Loucy (cell line): Measurements from ENCODE around the gene WTAP.

ENCODE experiments used
- H2AFZ ChIP-seq: fragments of 200-600 bp; sonication (generic); 2 replicates; pipeline ENCODE4 v1.6.0; 2016; ENCODE audit warnings: antibody characterized with exemption, mild to moderate bottlenecking, low read length, moderate library complexity
- H3F3A ChIP-seq: fragments of 200-600 bp; 2 replicates; pipeline ENCODE4 v1.6.0; 2016; ENCODE audit warnings: antibody characterized with exemption, low read depth, mild to moderate bottlenecking
- H3K27me3 ChIP-seq: fragments of 200-600 bp; sonication (generic); 2 replicates; pipeline ENCODE4 v1.6.1; 2014; ENCODE audit warnings: low read length, mild to moderate bottlenecking; ENCODE audit not compliant: insufficient read depth, poor library complexity, severe bottlenecking
- H3K36me3 ChIP-seq: fragments of 200-600 bp; sonication (generic); 2 replicates; pipeline ENCODE4 v1.6.1; 2016; ENCODE audit warnings: low read length; ENCODE audit not compliant: insufficient read depth
- H3K4me1 ChIP-seq: fragments of 200-600 bp; sonication (generic); 2 replicates; pipeline ENCODE4 v1.5.1; 2014; ENCODE audit warnings: low read length, mild to moderate bottlenecking; ENCODE audit not compliant: insufficient read depth, poor library complexity, severe bottlenecking
- H3K4me2 ChIP-seq: fragments of 200-600 bp; sonication (generic); 2 replicates; pipeline ENCODE4 v1.6.0; 2014; ENCODE audit warnings: antibody characterized with exemption, low read length, low read depth, mild to moderate bottlenecking; ENCODE audit not compliant: poor library complexity, severe bottlenecking
- H3K4me3 ChIP-seq: fragments of 200-600 bp; sonication (generic); 2 replicates; pipeline ENCODE4 v1.5.1; 2014; ENCODE audit warnings: low read length, mild to moderate bottlenecking, mixed read lengths; ENCODE audit not compliant: poor library complexity, severe bottlenecking
- H3K79me2 ChIP-seq: fragments of 200-600 bp; sonication (generic); 2 replicates; pipeline ENCODE4 v1.6.1; 2014; ENCODE audit warnings: low read length; ENCODE audit not compliant: insufficient read depth
- H3K9ac ChIP-seq: fragments of 200-600 bp; sonication (generic); 2 replicates; pipeline ENCODE4 v1.6.0; 2014; ENCODE audit warnings: mild to moderate bottlenecking, low read depth, low read length, moderate library complexity; ENCODE audit not compliant: poor library complexity, severe bottlenecking
- H3K9me2 ChIP-seq: fragments of 200-600 bp; sonication (generic); replicated peaks from 2 replicates; pipeline ENCODE4 v1.6.1; 2016; ENCODE audit warnings: low read depth, low read length, mixed read lengths
- H3K9me3 ChIP-seq: fragments of 200-600 bp; sonication (generic); 2 replicates; pipeline ENCODE4 v1.6.1; 2014; ENCODE audit warnings: mild to moderate bottlenecking, antibody characterized with exemption, low read length, low read depth; ENCODE audit not compliant: insufficient read depth
- H4K20me1 ChIP-seq: fragments of 200-600 bp; sonication (generic); 2 replicates; pipeline ENCODE4 v1.6.0; 2014; ENCODE audit warnings: antibody characterized with exemption, low read length, mild to moderate bottlenecking; ENCODE audit not compliant: insufficient read depth, poor library complexity, severe bottlenecking
- CTCF ChIP-seq: fragments of 200-600 bp; sonication (generic); conservative IDR thresholded peaks from 2 replicates; pipeline ENCODE4 v1.5.1; 2014; ENCODE audit warnings: mild to moderate bottlenecking, antibody characterized with exemption, low read length
- EZH2phosphoT487 ChIP-seq: fragments of 200-600 bp; IDR thresholded peaks from 2 replicates; pipeline ENCODE4 v1.6.1; 2018; ENCODE audit warnings: antibody characterized with exemption, mild to moderate bottlenecking, moderate library complexity, borderline replicate concordance

WTAP gene

GRCh38 chr6:159761129-159761872 lies 34.0 kb downstream of the WTAP start:
- peak overlapping the region; percentile 93 for H2AFZ ChIP-seq
- H3K27me3 ChIP-seq = no peaks in the 10 kb centered on the region
- no peaks in the 10 kb centered on the region for H3K9me3 ChIP-seq
- H3K9ac ChIP-seq = peak overlapping the region; percentile 96
- TF ChIP-seq CTCF (no peak), EZH2phosphoT487 (no peak)
- H3K4me2 ChIP-seq = peak overlapping the region; percentile 97
- H3F3A ChIP-seq = no peaks in the 10 kb centered on the region
- peaks cover 21% of the 10 kb centered on the region for H3K4me1 ChIP-seq
- peaks cover 54% of the 10 kb centered on the region for H3K79me2 ChIP-seq
- no peaks in the 10 kb centered on the region for H3K9me2 ChIP-seq
- H3K4me3 ChIP-seq = peak overlapping the region; percentile 94
- H4K20me1 ChIP-seq = peaks cover 5% of the 10 kb centered on the region
- H3K36me3 ChIP-seq = peaks cover 25% of the 10 kb centered on the region; the same call in 1 of the 2 replicates

GRCh38 chr6:159761873-159762680 lies 34.8 kb downstream of the WTAP start, which contains the start of gene ACAT2:
Gene ACAT2, plus strand, starts transcription at chr6:159762045. Its CDS starts 43 bp downstream, at chr6:159762088.
- Histone ChIP-seq H3K4me3 (peak within 1 kb of the TSS; percentile 94), H3K4me1 (peaks cover 27% of the 10 kb centered on the region), H3K4me2 (peak within 1 kb of the TSS; percentile 97), H3F3A (no peaks in the 10 kb centered on the region), H3K79me2 (peaks cover 62% of the 10 kb centered on the region), H3K27me3 (no peaks in the 10 kb centered on the region), H3K9me2 (no peaks in the 10 kb centered on the region), H4K20me1 (peaks cover 5% of the 10 kb centered on the region), H3K9ac (peak within 1 kb of the TSS; percentile 96), H3K9me3 (no peaks in the 10 kb centered on the region), H2AFZ (peak within 1 kb of the TSS; percentile 93), H3K36me3 (peaks cover 25% of the 10 kb centered on the region; the same call in 1 of the 2 replicates)
- TF ChIP-seq EZH2phosphoT487 (no peak), CTCF (no peak)

GRCh38 chr6:159762681-159763293 lies 35.5 kb downstream of the WTAP start:
- H3K4me3 ChIP-seq = peak overlapping the region; percentile 94
- TF ChIP-seq CTCF (no peak), EZH2phosphoT487 (no peak)
- peaks cover 5% of the 10 kb centered on the region for H4K20me1 ChIP-seq
- H3K9me2 ChIP-seq = no peaks in the 10 kb centered on the region
- H3K27me3 ChIP-seq = no peaks in the 10 kb centered on the region
- peaks cover 67% of the 10 kb centered on the region for H3K79me2 ChIP-seq
- H3K4me2 ChIP-seq = peak overlapping the region; percentile 86
- H2AFZ ChIP-seq = peak overlapping the region; percentile 79
- no peaks in the 10 kb centered on the region for H3K9me3 ChIP-seq
- peak overlapping the region; percentile 96 for H3K9ac ChIP-seq
- peaks cover 27% of the 10 kb centered on the region; the same call in 1 of the 2 replicates for H3K36me3 ChIP-seq
- H3F3A ChIP-seq = no peaks in the 10 kb centered on the region
- H3K4me1 ChIP-seq = peaks cover 27% of the 10 kb centered on the region
